Suprapubic skin (tissue), 4 donors: ENCODE data around the gene MARCHF3. TPM values are rescaled to one million over a fixed set of nuclear protein-coding genes. Genes with fewer than 3 reads are reported as not detected.

ENCODE experiments used
- DNase-seq, 2 donors: peaks; one replicate each; pipeline ENCODE4 v3.0.0-alpha.2; 2019; ENCODE audit warnings: low spot score in 2 of 2
- H3K27ac ChIP-seq: fragments of 200-600 bp; sonication (generic); one replicate; pipeline ENCODE4 v1.5.1; 2019
- H3K27me3 ChIP-seq: fragments of 200-600 bp; sonication (generic); one replicate; pipeline ENCODE4 v1.5.1; 2019
- H3K36me3 ChIP-seq: fragments of 200-600 bp; sonication (generic); one replicate; pipeline ENCODE4 v1.5.1; 2019
- H3K4me1 ChIP-seq: fragments of 200-600 bp; sonication (generic); one replicate; pipeline ENCODE4 v1.5.1; 2019
- H3K4me3 ChIP-seq: fragments of 200-600 bp; sonication (generic); one replicate; pipeline ENCODE4 v1.5.1; 2019; ENCODE audit warnings: mild to moderate bottlenecking
- H3K9me3 ChIP-seq: fragments of 200-600 bp; sonication (generic); one replicate; pipeline ENCODE4 v1.5.1; 2019
- CTCF ChIP-seq, 2 donors: fragments of 200-600 bp in 1 of 2; fragments of 450-650 bp in 1 of 2; sonication (generic) in 1 of 2; IDR thresholded peaks; one replicate each; pipeline ENCODE4 v1.5.1; 2016 to 2019; ENCODE audit warnings: antibody characterized with exemption in 2 of 2, mild to moderate bottlenecking in 1 of 2, moderate library complexity in 1 of 2
- EP300 ChIP-seq: sonication (generic); formaldehyde crosslinking; IDR thresholded peaks from one replicate; pipeline ENCODE4 v1.6.1; 2017; ENCODE audit warnings: antibody characterized with exemption
- POLR2A ChIP-seq, 2 donors: fragments of 450-650 bp; IDR thresholded peaks; one replicate each; pipeline ENCODE4 v1.6.1; 2017; ENCODE audit warnings: antibody characterized with exemption in 2 of 2, mild to moderate bottlenecking in 2 of 2, moderate library complexity in 2 of 2
- POLR2AphosphoS5 ChIP-seq, 3 donors: sonication (generic); formaldehyde crosslinking; IDR thresholded peaks; one replicate each; pipeline ENCODE4 v1.6.1; 2017; ENCODE audit warnings: antibody characterized with exemption in 3 of 3
- WGBS: methylation state at CpG from one replicate; pipeline ENCODE4 v1.1.5; 2018; 5-methylcytosine and 5-hydroxymethylcytosine counted together
- total RNA-seq, 4 donors: library from RNA; depleted of rRNA; stranded (reverse); fragments of >200 nt; gene quantifications; one replicate each; pipeline ENCODE4 v1.1.0, GENCODE V29; 2016

Gene MARCHF3
- total RNA-seq, 4 donors from 2014 or later: 13.9 to 34.8 (median 27.0) TPM

DNA sequence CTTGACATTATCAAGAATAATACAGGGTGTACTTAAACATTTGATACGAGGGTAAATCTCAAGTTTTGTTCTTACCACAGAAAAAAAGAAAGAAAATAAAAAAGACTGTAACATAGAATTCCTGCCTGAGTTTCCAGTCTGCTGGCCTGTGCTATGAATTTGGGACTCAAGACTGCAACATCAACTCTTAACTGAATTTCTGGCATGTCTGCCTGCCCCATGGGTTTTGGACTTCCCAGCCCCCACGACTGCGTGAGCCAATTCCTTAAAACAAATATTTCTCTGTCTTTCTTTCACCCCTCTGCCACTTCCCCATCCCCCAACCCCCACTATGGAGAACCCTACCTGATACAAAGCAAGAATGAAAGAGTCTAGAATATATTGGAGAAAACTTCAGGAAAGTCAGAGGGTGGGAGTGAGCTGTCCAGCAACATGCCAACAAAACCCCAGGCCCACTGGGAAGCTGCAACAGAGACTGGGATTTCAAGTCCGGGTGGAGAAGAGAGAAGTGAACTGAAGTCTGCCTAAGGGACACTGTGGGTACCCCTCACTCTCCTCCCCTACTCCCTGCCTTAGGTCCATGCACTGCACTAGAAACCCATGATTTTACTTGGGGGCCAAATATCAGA lies 43.0 kb downstream of the MARCHF3 start:
- H3K9me3 ChIP-seq: no peaks in the 10 kb centered on the region
- no peak for DNase-seq
- no peaks in the 10 kb centered on the region for H3K36me3 ChIP-seq
- no peaks in the 10 kb centered on the region for H3K27me3 ChIP-seq
- H3K4me1 ChIP-seq: no peaks in the 10 kb centered on the region
- 78% methylated on average over 4 of the region's 4 CpGs for WGBS
- H3K27ac ChIP-seq: no peak overlapping the region
- no peak overlapping the region for H3K4me3 ChIP-seq
- TF ChIP-seq POLR2AphosphoS5 (IDR thresholded peaks at IDR 0.05) (no peak), CTCF (IDR thresholded peaks at IDR 0.05) (no peak), POLR2A (IDR thresholded peaks at IDR 0.05) (no peak), EP300 (no peak)

DNA sequence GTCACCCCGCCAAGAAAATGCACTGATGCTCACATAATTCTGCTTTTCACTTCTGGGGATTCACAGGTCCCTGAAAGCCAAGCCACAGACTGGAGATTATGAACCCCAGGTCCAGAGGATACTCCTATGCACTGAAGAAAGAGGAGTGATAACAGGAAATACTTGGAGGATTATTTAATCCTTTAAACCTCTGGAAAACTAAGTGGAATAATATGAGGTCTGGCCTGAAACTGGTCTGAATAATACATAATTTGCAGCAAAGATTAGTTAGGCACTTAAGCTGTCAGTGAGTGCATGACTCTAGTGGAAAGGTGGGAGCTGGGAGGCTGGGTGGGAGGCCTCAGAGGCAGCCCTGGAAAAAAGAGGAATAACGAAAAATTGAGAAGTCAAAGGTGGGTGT lies 45.7 kb downstream of the MARCHF3 start:
- Histone ChIP-seq H3K4me1 (no peaks in the 10 kb centered on the region), H3K4me3 (no peak overlapping the region), H3K27ac (no peak overlapping the region), H3K9me3 (no peaks in the 10 kb centered on the region), H3K36me3 (no peaks in the 10 kb centered on the region), H3K27me3 (no peaks in the 10 kb centered on the region)
- 84% methylated on average over 2 of the region's 2 CpGs for WGBS
- no peak for DNase-seq
- TF ChIP-seq EP300 (no peak), POLR2A (IDR thresholded peaks at IDR 0.05) (no peak), CTCF (IDR thresholded peaks at IDR 0.05) (no peak), POLR2AphosphoS5 (IDR thresholded peaks at IDR 0.05) (no peak)

GRCh38 chr5:126983874-126984266 lies 46.5 kb downstream of the MARCHF3 start:
- no peak overlapping the region for H3K27ac ChIP-seq
- no peaks in the 10 kb centered on the region for H3K9me3 ChIP-seq
- TF ChIP-seq POLR2A (IDR thresholded peaks at IDR 0.05): no peak
- WGBS: 90% methylated on average over 2 of the region's 2 CpGs
- H3K36me3 ChIP-seq: no peaks in the 10 kb centered on the region
- no peaks in the 10 kb centered on the region for H3K4me1 ChIP-seq
- DNase-seq: no peak
- H3K4me3 ChIP-seq: no peak overlapping the region
- H3K27me3 ChIP-seq: no peaks in the 10 kb centered on the region

DNA sequence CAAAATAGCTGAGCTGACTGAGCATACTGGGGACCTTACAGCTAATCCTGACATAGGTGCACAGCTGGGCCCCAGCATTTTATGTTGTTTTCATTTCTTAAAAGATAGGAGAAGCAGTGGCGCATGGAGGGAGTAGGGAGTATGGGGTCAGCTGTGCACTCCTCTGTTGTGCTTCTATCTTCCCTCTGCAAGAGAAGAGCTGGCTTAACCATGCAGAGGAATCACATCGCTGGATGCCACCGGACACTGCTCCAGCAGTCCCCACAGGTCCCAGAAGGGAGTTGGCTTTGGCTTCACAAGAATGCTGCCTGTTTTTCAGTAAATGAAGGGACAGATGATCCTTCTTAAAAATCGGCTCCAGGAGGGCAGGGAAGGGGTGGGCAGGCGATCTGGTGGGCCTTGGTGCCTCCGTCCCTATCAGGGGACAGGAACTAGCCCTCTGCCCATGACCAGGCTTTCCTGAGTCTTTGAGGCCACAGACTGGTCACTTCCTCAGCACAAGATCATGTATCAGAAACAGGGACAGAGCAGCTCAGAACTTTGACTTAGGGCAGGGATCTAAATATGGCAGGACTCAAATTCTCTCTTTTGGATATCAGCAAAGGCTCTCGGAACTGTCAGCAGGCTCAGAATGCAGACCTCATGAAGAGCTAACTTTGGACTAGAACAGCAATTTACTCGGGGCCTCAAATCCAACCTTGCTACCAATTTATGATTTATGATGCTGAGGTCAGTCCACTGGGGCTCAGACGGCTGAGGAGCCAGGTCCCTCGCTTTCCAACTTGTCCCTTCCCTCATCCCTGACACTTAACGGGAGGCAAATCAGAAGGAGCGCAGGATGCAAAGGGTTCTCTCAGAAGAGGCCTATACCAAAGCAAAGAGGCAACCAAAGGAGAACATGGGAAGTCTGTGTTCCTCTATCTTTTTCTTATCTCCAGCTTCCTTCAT lies 47.2 kb downstream of the MARCHF3 start:
- Histone ChIP-seq H3K27me3 (no peaks in the 10 kb centered on the region), H3K4me1 (no peaks in the 10 kb centered on the region), H3K4me3 (no peak overlapping the region), H3K27ac (no peak overlapping the region), H3K9me3 (no peaks in the 10 kb centered on the region), H3K36me3 (no peaks in the 10 kb centered on the region)
- DNase-seq: no peak
- no peak for TF ChIP-seq CTCF (IDR thresholded peaks at IDR 0.05)
- 81% methylated on average over 12 of the region's 12 CpGs for WGBS

DNA sequence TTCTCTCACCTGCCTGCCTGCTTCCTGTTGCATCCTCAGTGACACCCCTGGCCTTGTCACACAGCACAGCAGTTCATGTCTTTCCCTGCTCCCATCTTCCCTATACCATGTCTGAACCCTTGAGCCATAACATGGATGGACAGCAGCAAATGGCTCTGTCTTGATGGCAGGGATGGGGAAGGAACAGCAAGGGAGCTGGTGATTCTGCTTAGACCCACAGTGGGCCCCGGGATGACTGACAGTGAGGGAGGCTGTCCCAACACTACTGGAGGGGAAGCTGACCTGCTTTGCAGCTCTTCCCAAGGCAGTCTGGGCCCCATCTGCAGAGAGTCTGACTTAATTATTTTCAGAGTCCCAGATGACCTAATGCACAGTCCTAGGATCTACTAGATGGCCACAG lies 48.2 kb downstream of the MARCHF3 start:
- no peak for DNase-seq
- 67% methylated on average over 1 of the region's 1 CpG for WGBS

More for the DNA sequence above, 48.2 kb downstream of the MARCHF3 start:
- H3K27me3 ChIP-seq: no peaks in the 10 kb centered on the region
- TF ChIP-seq POLR2AphosphoS5 (IDR thresholded peaks at IDR 0.05) (no peak), CTCF (IDR thresholded peaks at IDR 0.05) (no peak), POLR2A (IDR thresholded peaks at IDR 0.05) (no peak), EP300 (no peak)
- no peaks in the 10 kb centered on the region for H3K9me3 ChIP-seq
- H3K4me1 ChIP-seq: no peaks in the 10 kb centered on the region
- no peak overlapping the region for H3K27ac ChIP-seq
- H3K36me3 ChIP-seq: no peaks in the 10 kb centered on the region
- no peak overlapping the region for H3K4me3 ChIP-seq
